ENCODE data around the gene SLC2A14.
"Not testable (repeated sequence)": the region's sequence is repeated elsewhere in the genome, so short reads cannot be mapped to it uniquely, and the experiment has no call there.

SLC2A14 gene

DNA sequence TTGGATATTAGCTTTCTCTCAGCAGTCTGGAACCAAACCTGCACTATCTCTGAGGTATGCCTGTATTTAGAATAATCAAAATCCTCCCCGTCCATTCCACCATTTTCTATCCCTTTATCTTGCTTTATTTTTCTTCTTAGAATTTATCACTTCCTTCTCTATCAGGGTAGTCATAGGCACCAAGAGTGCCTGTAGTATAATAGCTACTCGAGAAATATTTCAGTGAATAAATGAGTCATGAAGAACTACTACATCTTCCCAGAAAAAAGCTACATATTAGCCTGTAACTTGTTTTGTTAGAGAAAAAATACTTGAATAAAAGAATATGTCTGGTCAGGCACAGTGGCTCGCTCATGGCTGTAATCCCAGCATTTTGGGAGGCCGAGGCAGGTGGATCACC lies 4.3 kb downstream of the SLC2A14 start:
- no peak for DNase-seq

DNA sequence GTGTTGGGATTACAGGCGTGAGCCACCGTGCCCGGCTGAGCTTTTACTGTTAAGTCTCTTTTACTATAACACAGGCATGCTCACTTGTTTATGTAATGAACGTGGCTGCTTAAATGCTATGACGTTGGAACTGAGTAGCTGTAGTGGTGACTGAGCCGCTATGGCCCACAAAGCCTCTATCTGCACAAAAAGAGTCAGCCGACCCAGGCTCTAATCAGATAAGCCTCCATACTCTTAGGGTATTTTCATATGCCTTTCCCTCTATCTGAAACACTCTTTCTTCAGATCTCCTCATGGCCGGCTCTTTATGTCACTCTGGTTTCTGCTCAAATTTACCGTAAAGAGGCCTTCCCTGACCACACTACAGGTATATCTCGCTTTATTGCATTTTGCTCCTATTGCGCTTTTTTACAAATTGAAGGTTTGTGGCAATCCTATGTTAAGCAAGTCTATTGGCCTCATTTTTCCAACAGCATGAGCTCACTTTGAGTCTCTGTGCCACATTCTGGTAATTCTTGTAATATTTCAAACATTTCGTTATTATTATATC lies 8.0 kb downstream of the SLC2A14 start:
- no peak for DNase-seq

DNA sequence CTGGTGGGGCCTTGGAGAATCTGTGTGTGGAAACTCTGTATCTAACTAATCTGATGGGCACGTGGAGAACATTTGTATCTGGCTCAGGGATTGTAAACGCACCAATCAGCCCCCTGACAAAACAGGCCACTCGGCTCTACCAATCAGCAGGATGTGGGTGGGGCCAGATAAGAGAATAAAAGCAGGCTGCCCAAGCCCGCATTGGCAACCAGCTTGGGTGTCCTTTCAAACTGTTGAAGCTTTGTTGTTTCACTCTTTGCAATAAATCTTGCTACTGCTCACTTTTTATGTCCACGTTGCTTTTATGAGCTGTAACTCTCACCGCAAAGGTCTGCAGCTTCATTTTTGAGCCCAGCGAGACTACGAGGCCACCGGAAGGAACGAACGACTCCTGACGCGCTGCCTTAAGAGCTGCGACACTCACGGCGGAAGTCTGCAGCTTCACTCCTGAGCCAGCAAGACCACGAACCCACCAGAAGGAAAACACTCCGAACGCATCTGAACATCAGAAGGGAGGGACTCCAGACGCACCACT lies 9.8 kb downstream of the SLC2A14 start:
- DNase-seq = not testable (repeated sequence)

DNA sequence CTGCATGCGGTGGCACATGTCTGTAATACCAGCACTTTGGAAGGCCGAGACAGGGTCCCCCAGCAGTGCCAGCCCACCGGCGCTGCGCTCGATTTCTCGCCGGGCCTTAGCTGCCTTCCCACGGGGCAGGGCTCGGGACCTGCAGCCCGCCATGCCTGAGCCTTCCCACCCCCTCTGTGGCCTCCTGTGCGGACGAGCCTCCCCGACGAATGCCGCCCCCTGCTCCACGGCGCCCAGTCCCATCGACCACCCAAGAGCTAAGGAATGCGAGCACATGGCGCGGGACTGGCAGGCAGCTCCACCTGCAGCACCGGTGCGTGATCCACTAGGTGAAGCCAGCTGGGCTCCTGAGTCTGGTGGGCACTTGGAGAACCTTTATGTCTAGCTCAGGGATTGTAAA lies 10.4 kb downstream of the SLC2A14 start:
- not testable (repeated sequence) for DNase-seq

DNA sequence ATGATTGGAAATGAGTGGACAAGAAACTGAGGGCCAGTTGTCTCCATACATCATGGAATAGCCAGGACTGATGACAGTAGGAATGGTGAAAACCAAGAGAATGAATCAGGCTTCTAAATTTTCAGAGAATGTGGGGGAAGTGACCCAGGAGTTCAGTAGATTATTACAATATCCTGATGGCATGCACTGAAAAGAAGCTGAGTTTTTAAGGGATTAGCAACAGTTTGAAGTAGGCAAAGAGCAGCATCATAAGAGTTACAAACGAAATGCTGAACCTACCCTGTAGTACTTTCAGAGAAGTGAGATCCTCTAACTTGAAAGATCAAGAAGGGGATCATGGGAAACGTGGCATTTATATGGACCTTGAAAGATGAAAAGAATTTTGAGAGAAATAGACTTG lies 13.2 kb downstream of the SLC2A14 start:
- no peak for DNase-seq

DNA sequence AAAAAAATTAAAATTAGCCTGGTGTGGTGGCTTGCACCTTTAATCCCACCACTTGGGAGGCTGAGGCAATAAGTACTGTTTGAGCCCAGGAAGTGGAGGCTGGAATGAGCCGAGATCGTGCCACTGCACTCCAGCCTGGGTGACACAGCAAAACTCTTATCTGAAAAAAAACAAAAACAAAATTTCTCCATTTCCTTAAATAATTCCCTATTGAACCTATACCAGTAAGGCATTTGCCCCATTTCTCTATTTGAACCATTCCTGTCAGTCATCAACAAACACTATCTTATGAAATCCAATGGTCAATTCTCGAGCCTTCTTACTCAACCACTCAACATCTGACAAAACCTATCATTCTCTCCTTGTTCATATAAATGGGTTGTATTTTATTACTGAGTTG lies 14.7 kb downstream of the SLC2A14 start:
- no peak for DNase-seq

DNA sequence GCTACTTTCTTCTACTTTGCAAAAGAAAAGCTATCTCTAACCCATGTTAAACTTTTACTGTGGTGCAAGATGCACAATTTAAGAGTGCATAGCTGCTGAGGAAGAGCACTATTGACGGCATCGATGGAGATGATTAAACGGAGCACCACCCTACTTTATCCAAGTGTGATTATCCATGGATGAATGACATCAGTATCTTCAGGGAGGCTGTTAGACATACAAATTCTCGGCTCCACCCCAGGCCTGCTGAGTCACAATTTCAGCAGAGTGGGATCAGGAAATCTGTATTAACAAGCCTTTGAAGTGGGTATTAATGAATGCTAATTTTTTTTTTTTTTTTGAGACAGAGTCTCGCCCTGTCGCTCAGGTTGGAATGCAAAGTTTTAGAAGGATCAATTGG lies 16.2 kb downstream of the SLC2A14 start:
- DNase-seq = no peak

DNA sequence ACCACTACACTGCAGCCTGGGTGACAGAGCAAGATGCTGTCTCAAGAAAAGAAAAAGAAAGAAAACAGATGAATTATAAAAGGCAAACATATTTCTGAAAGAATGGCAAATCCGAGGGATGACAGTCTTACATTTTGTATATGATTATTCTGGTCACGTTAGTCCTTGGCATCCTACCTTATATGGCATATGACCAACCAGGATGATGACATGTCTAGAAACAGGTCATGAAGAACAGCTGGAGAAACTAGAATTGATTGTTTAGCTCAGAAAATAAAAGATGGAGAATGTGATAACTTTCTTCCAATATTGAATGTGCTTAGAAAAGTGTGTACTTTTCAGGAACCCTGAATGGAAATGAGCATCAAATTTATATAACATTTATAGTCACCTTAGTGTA lies 19.2 kb downstream of the SLC2A14 start:
- no peak for DNase-seq

DNA sequence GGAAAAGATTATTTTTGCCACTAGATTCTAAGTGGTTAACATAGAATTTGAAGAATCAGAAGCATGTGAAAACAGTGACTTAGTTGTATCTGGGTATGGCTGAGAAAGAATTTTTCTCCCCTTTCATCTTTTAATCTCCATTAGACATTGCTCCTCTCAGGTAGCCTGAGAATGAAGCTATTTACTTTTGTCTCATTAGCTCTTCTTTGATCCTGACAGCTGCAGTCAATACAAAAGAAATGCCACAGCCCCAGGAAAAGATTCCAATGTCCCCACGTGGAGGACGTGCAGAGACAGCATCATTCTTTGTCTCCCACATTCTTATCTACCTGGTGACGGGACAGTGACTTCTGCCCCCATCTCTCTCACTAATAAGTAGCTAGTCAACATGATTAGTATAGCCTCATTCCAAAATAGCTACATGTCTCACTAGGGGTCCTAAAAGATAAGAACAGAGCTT lies 21.1 kb downstream of the SLC2A14 start:
- not testable (repeated sequence) for DNase-seq

DNA sequence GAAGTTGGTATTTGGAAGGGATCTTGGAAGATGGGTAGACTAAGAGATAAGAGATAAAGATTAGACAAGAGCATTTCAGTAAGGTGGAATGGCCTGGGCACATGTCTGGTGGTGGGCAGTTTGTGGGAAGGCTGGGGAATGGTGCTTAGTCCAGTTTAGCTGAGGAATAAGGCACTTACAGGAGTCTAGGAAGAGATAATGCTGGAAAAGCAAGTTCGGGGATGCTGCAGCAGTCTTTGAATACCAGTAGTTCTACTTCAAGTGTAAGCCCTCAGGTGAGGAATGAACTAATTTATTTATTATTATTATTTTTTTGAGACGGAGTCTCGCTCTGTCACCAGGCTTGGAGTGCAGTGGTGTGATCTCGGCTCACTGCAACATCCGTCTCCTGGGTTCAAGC lies 22.6 kb downstream of the SLC2A14 start:
- DNase-seq = not testable (repeated sequence)

DNA sequence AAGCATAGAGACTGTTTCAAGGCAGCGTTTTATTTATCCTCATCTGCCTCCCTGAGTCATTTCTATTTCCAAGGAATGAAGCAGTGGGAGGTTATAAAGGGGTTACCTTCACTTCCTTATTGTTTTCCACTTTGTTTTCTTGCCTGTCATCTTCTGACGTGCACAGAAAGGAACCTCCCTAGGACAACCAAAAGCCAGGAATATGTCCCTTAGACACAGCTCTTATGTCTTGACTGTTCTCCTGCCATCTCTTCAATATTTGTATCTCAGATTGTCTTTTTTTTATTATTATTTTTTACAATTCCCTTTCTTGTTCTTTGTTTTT lies 24.7 kb downstream of the SLC2A14 start:
- not testable (repeated sequence) for DNase-seq

DNA sequence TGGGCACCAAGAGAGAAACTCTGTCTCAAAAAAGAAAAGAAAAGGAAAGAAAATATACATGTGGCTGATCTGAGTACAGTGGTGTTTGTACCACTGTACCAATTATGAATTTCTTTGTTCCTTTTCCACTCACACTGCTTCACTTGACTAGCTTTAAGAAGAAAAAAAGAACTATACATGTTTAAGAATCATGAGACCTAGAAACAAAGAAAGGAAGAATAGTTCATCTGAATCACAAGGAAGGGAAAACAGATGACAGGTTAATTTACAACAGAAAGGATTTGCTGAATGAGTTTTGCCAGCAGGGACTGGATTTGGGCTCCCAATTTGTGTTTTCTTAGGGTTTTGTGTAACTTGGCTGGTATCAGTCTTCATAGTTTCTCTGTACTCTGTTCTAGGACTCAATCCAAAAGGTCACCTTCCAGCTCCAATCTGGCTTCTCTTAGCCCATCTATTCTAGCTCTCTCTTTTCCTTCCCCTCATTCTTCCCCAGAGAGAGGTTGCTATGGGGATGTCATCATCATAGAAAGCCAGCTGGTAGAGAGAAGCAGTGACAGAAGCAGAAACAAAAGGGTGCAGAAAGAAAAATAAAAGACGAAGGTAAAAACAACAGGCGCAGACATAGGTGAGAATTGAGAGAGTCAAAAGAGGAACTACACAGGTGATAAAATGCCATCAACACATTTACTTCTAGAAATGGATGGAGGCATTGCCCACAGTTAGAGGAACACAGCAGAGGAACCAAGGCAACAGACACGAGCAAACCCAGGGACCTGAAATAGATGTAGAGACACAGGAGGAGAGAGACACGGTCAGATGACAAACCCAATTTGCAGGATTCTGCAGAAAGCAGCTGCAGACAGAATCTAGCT lies 25.3 kb downstream of the SLC2A14 start:
- peak; percentile 23 for DNase-seq

DNA sequence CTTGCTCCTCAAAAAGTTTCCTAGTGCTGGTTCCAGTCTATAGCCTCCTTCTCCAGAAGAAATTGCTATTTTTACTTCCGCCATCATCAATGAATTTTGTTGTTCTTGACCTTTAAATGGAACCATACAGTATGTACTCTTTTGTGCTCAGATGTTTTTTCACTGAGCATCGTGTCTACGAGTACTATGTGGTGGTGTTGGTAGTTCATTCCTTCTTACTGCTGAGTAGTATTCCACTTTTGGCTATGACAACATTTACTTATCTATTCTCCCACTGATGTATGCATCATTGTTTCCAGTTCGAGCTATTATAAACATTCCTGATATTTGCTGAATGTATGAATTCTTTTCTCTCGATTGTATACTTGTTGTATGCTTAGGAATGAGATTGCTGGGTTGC lies 28.6 kb downstream of the SLC2A14 start:
- no peak for DNase-seq

DNA sequence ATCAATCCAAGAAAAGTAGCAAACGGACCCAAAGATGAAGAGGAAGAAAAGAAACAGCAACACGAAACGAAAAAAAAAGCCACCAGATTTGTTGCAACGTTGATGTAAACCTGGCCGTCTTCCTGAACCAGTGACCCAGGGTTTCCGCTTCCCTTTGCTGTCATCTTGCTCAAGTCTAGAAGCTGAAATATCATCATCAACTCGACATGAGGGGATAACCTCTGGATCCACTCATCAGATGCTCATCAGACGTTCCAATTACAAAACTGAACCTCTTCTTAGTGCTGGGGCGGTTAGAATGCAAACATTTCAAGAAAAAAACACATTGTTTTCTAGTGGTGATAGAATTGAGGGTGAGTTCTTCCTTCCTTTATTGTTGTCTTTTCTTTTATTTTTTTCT lies 29.1 kb downstream of the SLC2A14 start:
- DNase-seq = not testable (repeated sequence)

DNA sequence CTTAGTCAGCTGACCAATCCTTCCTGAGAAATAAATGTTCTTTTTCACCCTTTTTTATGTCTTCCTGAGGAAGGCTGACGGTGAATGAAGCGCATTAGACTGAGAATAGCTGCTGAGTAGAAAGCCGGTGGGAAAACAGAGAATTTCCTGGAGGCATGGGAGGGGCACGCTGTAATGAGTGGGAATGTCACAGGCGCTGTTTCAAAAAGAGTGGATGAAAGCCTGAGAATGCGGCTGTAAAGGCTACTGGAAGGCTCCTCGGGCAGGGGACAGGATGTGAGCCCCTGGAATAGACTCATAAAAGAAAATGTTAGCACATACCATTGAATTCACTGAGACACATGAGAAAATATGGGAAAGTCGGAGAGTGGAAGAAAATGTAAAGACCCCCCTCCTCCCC lies 29.6 kb downstream of the SLC2A14 start:
- not testable (repeated sequence) for DNase-seq

DNA sequence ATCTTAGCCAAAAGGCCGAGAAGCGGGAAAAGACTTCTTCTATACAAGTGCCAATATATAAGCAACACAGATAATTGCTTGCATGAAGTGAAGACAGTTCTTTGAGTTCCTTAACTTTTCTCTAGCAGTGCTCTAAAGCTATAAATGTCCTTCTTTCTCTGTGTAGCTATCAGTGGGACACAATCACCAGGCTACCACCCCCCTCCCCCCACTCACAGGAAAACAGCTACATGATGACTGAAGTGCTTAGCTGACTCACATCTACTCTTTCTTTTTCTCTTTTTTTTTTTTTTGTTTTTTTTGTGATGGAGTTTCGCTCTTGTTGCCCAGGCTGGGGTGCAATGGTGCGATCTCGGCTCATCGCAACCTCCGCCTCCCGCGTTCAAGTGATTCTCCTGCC lies 30.3 kb downstream of the SLC2A14 start:
- not testable (repeated sequence) for DNase-seq

DNA sequence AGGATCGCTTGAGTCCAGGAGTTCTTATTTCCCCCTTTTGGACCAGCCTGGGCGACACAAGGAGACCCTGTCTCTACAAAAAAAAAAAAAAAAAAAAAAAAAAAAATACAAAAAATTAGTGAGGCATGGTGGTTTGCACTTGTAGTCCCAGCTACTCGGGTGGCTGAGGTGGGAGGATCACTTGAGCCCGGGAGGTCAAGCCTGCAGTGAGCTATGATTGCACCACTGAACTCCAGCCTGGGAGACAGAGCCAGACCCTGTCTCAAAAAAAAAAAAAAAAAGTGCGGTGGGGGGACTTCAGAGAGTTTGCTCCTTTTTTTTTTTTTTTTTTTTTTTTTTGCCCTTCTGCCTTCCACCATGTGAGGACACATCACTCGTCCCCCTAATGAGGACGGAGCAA lies 32.9 kb downstream of the SLC2A14 start:
- not testable (repeated sequence) for DNase-seq

DNA sequence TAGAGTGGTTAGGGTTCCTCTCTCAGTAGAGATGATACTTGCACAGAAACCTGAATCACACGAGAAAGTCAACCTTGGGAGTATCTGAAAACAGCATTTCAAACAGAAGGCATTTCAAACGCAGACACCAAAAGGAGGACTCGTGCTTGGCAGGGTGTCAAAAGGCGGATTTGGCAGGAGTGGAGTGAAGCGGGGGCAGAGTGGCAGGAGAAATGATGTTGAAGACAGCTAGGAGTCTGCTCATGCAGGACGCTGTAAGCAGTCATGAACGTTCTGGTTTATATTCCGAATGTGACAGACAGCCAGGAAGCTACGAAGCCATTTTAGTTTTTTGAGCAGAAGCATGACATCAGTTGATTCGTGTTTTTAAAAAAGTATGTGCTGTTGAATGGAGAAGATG lies 33.5 kb downstream of the SLC2A14 start:
- DNase-seq = not testable (repeated sequence)

DNA sequence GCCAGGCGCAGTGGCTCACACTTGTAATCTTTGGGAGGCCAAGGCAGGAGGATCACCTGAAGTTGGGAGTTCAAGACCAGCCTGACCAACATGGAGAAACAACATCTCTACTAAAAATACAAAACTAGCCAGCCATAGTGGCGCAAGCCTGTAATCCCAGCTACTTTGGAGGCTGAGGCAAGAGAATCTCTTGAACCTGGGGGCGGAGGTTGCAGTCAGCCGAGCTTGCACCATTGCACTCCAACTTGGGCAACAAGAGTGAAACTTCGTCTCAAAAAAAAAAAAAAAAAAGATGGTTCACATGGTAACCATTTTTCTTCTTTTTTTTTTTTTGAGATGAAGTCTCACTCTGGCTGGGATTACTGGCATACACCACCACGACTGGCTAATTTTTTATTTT lies 35.3 kb downstream of the SLC2A14 start:
- DNase-seq = no peak

DNA sequence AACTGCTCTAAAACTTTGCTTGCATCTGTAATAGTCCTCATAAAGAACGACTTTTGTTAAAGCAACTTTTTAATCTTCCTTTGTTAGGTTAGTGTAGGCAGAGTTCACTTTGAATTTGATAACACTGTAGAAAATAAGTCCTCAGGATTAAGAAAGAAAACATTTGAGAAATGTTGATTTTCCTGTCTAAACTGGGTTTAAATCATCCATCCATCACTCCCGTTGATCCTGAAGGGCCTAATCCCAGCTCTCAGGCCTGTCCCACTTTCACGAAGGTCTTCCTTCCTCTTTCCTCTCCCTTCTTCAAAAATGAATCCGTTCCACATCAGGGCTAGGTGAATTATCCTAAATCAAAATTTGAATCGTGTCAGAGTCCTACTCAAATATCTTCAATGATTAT lies 36.9 kb downstream of the SLC2A14 start:
- no peak for DNase-seq

DNA sequence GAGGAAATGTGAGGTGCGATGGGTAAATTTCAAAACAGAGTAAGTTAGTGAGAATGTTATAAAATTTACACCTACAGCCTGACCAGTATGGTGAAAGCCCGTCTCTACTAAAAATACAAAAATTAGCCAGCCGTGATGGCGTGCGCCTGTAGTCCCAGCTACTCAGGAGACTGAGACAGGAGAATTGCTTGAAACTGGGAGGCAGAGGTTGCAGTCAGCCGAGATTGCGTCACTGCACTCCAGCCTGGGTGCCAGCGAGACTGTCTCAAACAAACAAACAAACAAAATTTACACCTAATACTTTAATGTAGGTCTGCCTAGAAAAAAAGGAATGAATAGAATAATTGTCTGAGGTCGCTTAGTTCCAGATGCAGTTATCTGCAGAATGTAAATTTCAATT lies 37.6 kb downstream of the SLC2A14 start:
- DNase-seq = no peak

DNA sequence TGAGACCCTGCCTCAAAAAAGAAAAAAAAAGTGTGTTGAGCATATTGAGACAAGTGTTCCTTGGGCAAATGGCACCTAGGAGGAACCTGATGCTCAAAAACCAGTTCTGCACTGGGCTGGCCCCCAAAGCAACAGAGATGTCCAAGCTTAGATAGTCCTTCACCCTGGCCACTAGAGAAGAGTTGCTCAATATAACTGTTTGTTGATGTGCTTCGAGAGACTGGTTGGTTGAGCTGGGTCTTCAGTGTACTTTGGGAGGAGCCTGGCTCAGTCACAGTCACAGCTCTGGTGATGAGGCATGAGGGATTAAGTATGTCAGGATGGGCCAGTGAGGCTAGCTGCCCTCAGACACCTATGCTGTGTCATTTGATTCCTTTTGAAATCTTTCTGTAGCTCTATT lies 38.0 kb downstream of the SLC2A14 start:
- DNase-seq = no peak

DNA sequence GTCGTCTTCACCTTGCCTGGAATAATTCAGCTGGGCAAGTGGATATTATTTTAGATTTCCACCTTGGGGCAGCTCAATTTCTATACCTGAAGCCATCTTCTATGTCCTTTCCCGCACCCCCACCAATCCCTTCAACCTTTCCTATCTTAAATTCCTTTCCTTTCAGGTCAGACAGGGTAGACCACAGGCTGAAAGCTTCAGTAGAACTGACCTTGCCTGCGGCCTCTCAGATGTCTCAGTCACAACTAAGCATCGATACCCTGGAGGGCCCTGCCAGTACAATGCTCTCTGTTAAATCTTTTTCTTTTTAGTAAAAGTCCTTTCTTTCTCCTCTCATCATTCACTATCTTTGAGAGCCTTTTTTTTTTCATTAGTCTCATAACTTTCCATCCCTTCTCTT lies 38.9 kb downstream of the SLC2A14 start:
- no peak for DNase-seq

DNA sequence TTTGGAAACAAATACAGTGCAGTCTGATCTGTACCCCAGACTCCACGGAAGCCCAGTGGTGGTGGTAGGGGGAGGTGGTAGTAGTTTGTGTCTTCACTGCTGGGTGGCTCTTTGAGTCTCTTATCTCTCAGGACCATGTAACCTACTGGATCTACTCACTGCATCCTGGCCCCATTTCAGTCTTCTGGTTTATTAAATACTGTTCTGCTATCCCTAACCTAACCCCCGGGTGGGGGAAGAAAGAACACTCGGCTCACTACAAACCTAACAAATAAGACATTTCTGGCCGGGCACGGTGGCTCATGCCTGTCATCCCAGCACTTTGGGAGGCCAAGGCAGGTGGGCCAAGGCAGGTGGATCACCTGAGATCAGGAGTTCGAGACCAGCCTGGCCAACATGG lies 39.5 kb downstream of the SLC2A14 start:
- not testable (repeated sequence) for DNase-seq

Data from retina (tissue), 1 donor.